ENCODE results near the gene ULK4. TPM values are rescaled to one million over a fixed set of nuclear protein-coding genes. Genes with fewer than 3 reads are reported as not detected.
"Not testable (repeated sequence)": the region's sequence is repeated elsewhere in the genome, so short reads cannot be mapped to it uniquely, and the experiment has no call there.

ULK4 gene
- total RNA-seq, 4 donors from 2014 or later = 13.3 to 23.4 (median 17.9) TPM

- no peak for DNase-seq (ENCODE audit: low spot score in 2 of 2)
- TF ChIP-seq POLR2A (IDR thresholded peaks at IDR 0.05) (no peak), EP300 (IDR thresholded peaks at IDR 0.05) (no peak), CTCF (IDR thresholded peaks at IDR 0.05) (no peak)
- H3K27ac ChIP-seq = peak overlapping the region in 1 of 4 donors; percentile 35
- peaks cover 0 to 5% (median 0%) of the 10 kb centered on the region in 4 donors for H3K4me1 ChIP-seq
- H3K9me3 ChIP-seq = no peaks in the 10 kb centered on the region
- no peaks in the 10 kb centered on the region for H3K36me3 ChIP-seq
- 88 to 93% methylated on average over 6 of the region's 6 CpGs for WGBS, 2 donors
- no peak overlapping the region for H3K4me3 ChIP-seq
- no peaks in the 10 kb centered on the region for H3K27me3 ChIP-seq
Observed at GRCh38 chr3:41682996-41683395, 278.9 kb downstream of the ULK4 start.

GRCh38 chr3:41682382-41682781 is 279.5 kb downstream of the ULK4 start:
- Histone ChIP-seq H3K27ac (no peak overlapping the region), H3K27me3 (no peaks in the 10 kb centered on the region), H3K4me3 (no peak overlapping the region), H3K4me1 (peaks cover 0 to 3% (median 0%) of the 10 kb centered on the region in 4 donors), H3K36me3 (no peaks in the 10 kb centered on the region), H3K9me3 (no peaks in the 10 kb centered on the region)
- WGBS, 2 donors = 85 to 88% methylated on average over 3 of the region's 3 CpGs
- no peak for DNase-seq (ENCODE audit: low spot score in 2 of 2)
- TF ChIP-seq POLR2A (IDR thresholded peaks at IDR 0.05) (no peak), EP300 (IDR thresholded peaks at IDR 0.05) (no peak), CTCF (IDR thresholded peaks at IDR 0.05) (no peak)

GRCh38 chr3:41681479-41681878 is 280.4 kb downstream of the ULK4 start:
- no peak overlapping the region for H3K4me3 ChIP-seq

GRCh38 chr3:41679374-41679773 is 282.5 kb downstream of the ULK4 start:
- no peak overlapping the region for H3K27ac ChIP-seq
- no peaks in the 10 kb centered on the region for H3K36me3 ChIP-seq
- no peaks in the 10 kb centered on the region for H3K9me3 ChIP-seq
- no peak for TF ChIP-seq EP300 (IDR thresholded peaks at IDR 0.05)
- TF ChIP-seq CTCF (IDR thresholded peaks at IDR 0.05) = no peak
- no peak for TF ChIP-seq POLR2A (IDR thresholded peaks at IDR 0.05)
- no peak overlapping the region for H3K4me3 ChIP-seq
- DNase-seq (ENCODE audit: low spot score in 2 of 2) = no peak
- no peaks in the 10 kb centered on the region for H3K27me3 ChIP-seq
- H3K4me1 ChIP-seq = peaks cover 0 to 3% (median 0%) of the 10 kb centered on the region in 4 donors
- 98% methylated on average over 1 of the region's 1 CpG for WGBS, 2 donors

More at GRCh38 chr3:41681479-41681878, 280.4 kb downstream of the ULK4 start:
- Histone ChIP-seq H3K27me3 (no peaks in the 10 kb centered on the region), H3K36me3 (no peaks in the 10 kb centered on the region), H3K27ac (no peak overlapping the region), H3K9me3 (no peaks in the 10 kb centered on the region), H3K4me1 (peaks cover 0 to 3% (median 0%) of the 10 kb centered on the region in 4 donors)
- no peak for DNase-seq (ENCODE audit: low spot score in 2 of 2)
- TF ChIP-seq CTCF (IDR thresholded peaks at IDR 0.05) = no peak
- TF ChIP-seq EP300 (IDR thresholded peaks at IDR 0.05) = peak in 1 of 2 donors; percentile 57
- 52 to 60% methylated on average over 3 of the region's 3 CpGs for WGBS, 2 donors

GRCh38 chr3:41675102-41675501 is 286.8 kb downstream of the ULK4 start:
- not testable (repeated sequence) for H3K27me3 ChIP-seq; H3K4me1 ChIP-seq; H3K27ac ChIP-seq; DNase-seq (ENCODE audit: low spot score in 2 of 2); H3K36me3 ChIP-seq; H3K4me3 ChIP-seq
- peaks cover 0 to 14% (median 1%) of the 10 kb centered on the region in 4 donors for H3K9me3 ChIP-seq
- WGBS, 2 donors = 95 to 99% methylated on average over 7 of the region's 7 CpGs

GRCh38 chr3:41674449-41674848 is 287.5 kb downstream of the ULK4 start:
- no peak overlapping the region for H3K4me3 ChIP-seq
- H3K36me3 ChIP-seq = no peaks in the 10 kb centered on the region
- 85 to 89% methylated on average over 4 of the region's 4 CpGs for WGBS, 2 donors
- no peaks in the 10 kb centered on the region for H3K27me3 ChIP-seq
- no peaks in the 10 kb centered on the region for H3K4me1 ChIP-seq
- DNase-seq (ENCODE audit: low spot score in 2 of 2) = no peak
- TF ChIP-seq POLR2A (IDR thresholded peaks at IDR 0.05) = no peak
- no peak for TF ChIP-seq EP300 (IDR thresholded peaks at IDR 0.05)
- no peak for TF ChIP-seq CTCF (IDR thresholded peaks at IDR 0.05)
- H3K9me3 ChIP-seq = peaks cover 0 to 14% (median 1%) of the 10 kb centered on the region in 4 donors
- no peak overlapping the region for H3K27ac ChIP-seq

All from tibial nerve (tissue), 4 donors.